ENCODE results near the gene EFNA1. TPM values are rescaled to one million over a fixed set of nuclear protein-coding genes. Genes with fewer than 3 reads are reported as not detected.

The EFNA1 gene
- total and polyA plus RNA-seq, 2 of the 8 experiments (the other 6 are each of a cell fraction or from before 2014, with no cell fraction given): 4.9 to 14.6 TPM

DNA sequence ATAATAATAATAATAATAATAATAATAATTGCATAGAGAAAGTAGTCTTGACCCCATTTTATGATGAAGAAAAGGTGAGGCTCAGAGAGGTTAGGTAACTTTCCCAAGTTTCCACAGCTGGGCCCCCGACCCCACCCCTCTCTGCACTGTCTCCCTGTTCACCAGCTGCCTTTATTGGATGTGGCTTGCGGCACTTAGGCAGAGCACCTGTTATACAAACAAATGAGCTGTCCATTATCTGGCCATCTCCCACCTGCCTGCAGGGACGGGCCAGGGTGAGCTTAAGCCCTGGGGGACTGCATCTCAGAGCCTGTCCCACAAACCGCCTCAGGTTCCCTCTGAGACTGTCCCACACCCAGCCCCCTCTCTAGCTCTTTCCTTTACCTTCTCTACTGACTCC lies 10.1 kb upstream of the EFNA1 start (continued):
- TF ChIP-seq, protein P1, sequence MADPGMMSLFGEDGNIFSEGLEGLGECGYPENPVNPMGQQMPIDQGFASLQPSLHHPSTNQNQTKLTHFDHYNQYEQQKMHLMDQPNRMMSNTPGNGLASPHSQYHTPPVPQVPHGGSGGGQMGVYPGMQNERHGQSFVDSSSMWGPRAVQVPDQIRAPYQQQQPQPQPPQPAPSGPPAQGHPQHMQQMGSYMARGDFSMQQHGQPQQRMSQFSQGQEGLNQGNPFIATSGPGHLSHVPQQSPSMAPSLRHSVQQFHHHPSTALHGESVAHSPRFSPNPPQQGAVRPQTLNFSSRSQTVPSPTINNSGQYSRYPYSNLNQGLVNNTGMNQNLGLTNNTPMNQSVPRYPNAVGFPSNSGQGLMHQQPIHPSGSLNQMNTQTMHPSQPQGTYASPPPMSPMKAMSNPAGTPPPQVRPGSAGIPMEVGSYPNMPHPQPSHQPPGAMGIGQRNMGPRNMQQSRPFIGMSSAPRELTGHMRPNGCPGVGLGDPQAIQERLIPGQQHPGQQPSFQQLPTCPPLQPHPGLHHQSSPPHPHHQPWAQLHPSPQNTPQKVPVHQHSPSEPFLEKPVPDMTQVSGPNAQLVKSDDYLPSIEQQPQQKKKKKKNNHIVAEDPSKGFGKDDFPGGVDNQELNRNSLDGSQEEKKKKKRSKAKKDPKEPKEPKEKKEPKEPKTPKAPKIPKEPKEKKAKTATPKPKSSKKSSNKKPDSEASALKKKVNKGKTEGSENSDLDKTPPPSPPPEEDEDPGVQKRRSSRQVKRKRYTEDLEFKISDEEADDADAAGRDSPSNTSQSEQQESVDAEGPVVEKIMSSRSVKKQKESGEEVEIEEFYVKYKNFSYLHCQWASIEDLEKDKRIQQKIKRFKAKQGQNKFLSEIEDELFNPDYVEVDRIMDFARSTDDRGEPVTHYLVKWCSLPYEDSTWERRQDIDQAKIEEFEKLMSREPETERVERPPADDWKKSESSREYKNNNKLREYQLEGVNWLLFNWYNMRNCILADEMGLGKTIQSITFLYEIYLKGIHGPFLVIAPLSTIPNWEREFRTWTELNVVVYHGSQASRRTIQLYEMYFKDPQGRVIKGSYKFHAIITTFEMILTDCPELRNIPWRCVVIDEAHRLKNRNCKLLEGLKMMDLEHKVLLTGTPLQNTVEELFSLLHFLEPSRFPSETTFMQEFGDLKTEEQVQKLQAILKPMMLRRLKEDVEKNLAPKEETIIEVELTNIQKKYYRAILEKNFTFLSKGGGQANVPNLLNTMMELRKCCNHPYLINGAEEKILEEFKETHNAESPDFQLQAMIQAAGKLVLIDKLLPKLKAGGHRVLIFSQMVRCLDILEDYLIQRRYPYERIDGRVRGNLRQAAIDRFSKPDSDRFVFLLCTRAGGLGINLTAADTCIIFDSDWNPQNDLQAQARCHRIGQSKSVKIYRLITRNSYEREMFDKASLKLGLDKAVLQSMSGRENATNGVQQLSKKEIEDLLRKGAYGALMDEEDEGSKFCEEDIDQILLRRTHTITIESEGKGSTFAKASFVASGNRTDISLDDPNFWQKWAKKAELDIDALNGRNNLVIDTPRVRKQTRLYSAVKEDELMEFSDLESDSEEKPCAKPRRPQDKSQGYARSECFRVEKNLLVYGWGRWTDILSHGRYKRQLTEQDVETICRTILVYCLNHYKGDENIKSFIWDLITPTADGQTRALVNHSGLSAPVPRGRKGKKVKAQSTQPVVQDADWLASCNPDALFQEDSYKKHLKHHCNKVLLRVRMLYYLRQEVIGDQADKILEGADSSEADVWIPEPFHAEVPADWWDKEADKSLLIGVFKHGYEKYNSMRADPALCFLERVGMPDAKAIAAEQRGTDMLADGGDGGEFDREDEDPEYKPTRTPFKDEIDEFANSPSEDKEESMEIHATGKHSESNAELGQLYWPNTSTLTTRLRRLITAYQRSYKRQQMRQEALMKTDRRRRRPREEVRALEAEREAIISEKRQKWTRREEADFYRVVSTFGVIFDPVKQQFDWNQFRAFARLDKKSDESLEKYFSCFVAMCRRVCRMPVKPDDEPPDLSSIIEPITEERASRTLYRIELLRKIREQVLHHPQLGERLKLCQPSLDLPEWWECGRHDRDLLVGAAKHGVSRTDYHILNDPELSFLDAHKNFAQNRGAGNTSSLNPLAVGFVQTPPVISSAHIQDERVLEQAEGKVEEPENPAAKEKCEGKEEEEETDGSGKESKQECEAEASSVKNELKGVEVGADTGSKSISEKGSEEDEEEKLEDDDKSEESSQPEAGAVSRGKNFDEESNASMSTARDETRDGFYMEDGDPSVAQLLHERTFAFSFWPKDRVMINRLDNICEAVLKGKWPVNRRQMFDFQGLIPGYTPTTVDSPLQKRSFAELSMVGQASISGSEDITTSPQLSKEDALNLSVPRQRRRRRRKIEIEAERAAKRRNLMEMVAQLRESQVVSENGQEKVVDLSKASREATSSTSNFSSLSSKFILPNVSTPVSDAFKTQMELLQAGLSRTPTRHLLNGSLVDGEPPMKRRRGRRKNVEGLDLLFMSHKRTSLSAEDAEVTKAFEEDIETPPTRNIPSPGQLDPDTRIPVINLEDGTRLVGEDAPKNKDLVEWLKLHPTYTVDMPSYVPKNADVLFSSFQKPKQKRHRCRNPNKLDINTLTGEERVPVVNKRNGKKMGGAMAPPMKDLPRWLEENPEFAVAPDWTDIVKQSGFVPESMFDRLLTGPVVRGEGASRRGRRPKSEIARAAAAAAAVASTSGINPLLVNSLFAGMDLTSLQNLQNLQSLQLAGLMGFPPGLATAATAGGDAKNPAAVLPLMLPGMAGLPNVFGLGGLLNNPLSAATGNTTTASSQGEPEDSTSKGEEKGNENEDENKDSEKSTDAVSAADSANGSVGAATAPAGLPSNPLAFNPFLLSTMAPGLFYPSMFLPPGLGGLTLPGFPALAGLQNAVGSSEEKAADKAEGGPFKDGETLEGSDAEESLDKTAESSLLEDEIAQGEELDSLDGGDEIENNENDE (IDR thresholded peaks at IDR 0.05; ENCODE audit: insufficient replicate concordance, low read length): no peak

All from H1 (cell line).